HG02798 (cell line): ENCODE measurements around the gene SIPA1.

Experiments used
- ATAC-seq: cut with Tn5 transposase; IDR thresholded peaks from one replicate; pipeline ENCODE4 v1.9.1; 2021; ENCODE audit warnings: mild to moderate bottlenecking; ENCODE audit not compliant: unreplicated experiment, poor library complexity

The SIPA1 gene

GRCh38 chr11:65641297-65642013 lies 3.6 kb downstream of the SIPA1 start:
- no peak for ATAC-seq

- ATAC-seq = no peak
These were observed 4.2 kb downstream of the SIPA1 start for GRCh38 chr11:65642014-65642671.

- no peak for ATAC-seq
These were observed 6.1 kb downstream of the SIPA1 start for GRCh38 chr11:65643971-65644370.

GRCh38 chr11:65644837-65645236 lies 6.9 kb downstream of the SIPA1 start:
- no peak for ATAC-seq

- no peak for ATAC-seq
These were observed 7.8 kb downstream of the SIPA1 start for GRCh38 chr11:65645710-65646109.

- ATAC-seq = no peak
These were observed 8.5 kb downstream of the SIPA1 start for GRCh38 chr11:65646288-65646957.

- no peak for ATAC-seq
These were observed 9.2 kb downstream of the SIPA1 start for GRCh38 chr11:65646958-65647701.

- ATAC-seq = no peak
These were observed 11.1 kb downstream of the SIPA1 start for GRCh38 chr11:65648997-65649493.

GRCh38 chr11:65649656-65650546 lies 12.0 kb downstream of the SIPA1 start:
- ATAC-seq = no peak

- ATAC-seq = no peak
These were observed 12.8 kb downstream of the SIPA1 start for GRCh38 chr11:65650547-65651338.

- no peak for ATAC-seq
These were observed 13.4 kb downstream of the SIPA1 start for GRCh38 chr11:65651339-65651588.

GRCh38 chr11:65651589-65652510 lies 13.9 kb downstream of the SIPA1 start:
- no peak for ATAC-seq

- ATAC-seq = peak; percentile 86
These were observed 14.8 kb downstream of the SIPA1 start for GRCh38 chr11:65652511-65653228.

- peak; percentile 0 for ATAC-seq
These were observed 15.6 kb downstream of the SIPA1 start for GRCh38 chr11:65653229-65654225.

GRCh38 chr11:65654375-65655349 lies 16.8 kb downstream of the SIPA1 start:
- no peak for ATAC-seq
